ENCODE data around the gene LARP4.
"Not testable (repeated sequence)": the region's sequence is repeated elsewhere in the genome, so short reads cannot be mapped to it uniquely, and the experiment has no call there.

LARP4 gene

GRCh38 chr12:50401500-50402081 is 906 bp downstream of the LARP4 start:
- DNase-seq (ENCODE audit: low read depth) = peak; percentile 58

- DNase-seq (ENCODE audit: low read depth) = no peak
Measured at GRCh38 chr12:50402264-50403000, 1.7 kb downstream of the LARP4 start.

- DNase-seq (ENCODE audit: low read depth) = no peak
Measured at GRCh38 chr12:50403001-50403440, 2.3 kb downstream of the LARP4 start.

GRCh38 chr12:50404307-50404706 is 3.6 kb downstream of the LARP4 start:
- no peak for DNase-seq (ENCODE audit: low read depth)

GRCh38 chr12:50411051-50411660 is 10.5 kb downstream of the LARP4 start:
- DNase-seq (ENCODE audit: low read depth) = no peak

- DNase-seq (ENCODE audit: low read depth) = no peak
Measured at GRCh38 chr12:50415899-50416479, 15.3 kb downstream of the LARP4 start.

GRCh38 chr12:50419112-50419909 is 18.6 kb downstream of the LARP4 start:
- no peak for DNase-seq (ENCODE audit: low read depth)

- not testable (repeated sequence) for DNase-seq (ENCODE audit: low read depth)
Measured at GRCh38 chr12:50422855-50423254, 22.2 kb downstream of the LARP4 start.

- DNase-seq (ENCODE audit: low read depth) = not testable (repeated sequence)
Measured at GRCh38 chr12:50423342-50423741, 22.7 kb downstream of the LARP4 start.

GRCh38 chr12:50425589-50426258 is 25.0 kb downstream of the LARP4 start:
- DNase-seq (ENCODE audit: low read depth) = peak; percentile 25

GRCh38 chr12:50431656-50432055 is 31.0 kb downstream of the LARP4 start:
- not testable (repeated sequence) for DNase-seq (ENCODE audit: low read depth)

- DNase-seq (ENCODE audit: low read depth) = no peak
Measured at GRCh38 chr12:50440288-50440687, 39.6 kb downstream of the LARP4 start.

GRCh38 chr12:50441763-50442162 is 41.1 kb downstream of the LARP4 start:
- no peak for DNase-seq (ENCODE audit: low read depth)

GRCh38 chr12:50442178-50442908 is 41.7 kb downstream of the LARP4 start:
- DNase-seq (ENCODE audit: low read depth) = no peak

- DNase-seq (ENCODE audit: low read depth) = not testable (repeated sequence)
Measured at GRCh38 chr12:50449671-50450070, 49.0 kb downstream of the LARP4 start.

- no peak for DNase-seq (ENCODE audit: low read depth)
Measured at GRCh38 chr12:50452795-50453194, 52.1 kb downstream of the LARP4 start.

GRCh38 chr12:50453872-50454271 is 53.2 kb downstream of the LARP4 start:
- no peak for DNase-seq (ENCODE audit: low read depth)

- DNase-seq (ENCODE audit: low read depth) = peak; percentile 53
Measured at GRCh38 chr12:50458606-50459005, 57.9 kb downstream of the LARP4 start.

- DNase-seq (ENCODE audit: low read depth) = no peak
Measured at GRCh38 chr12:50467439-50467838, 66.8 kb downstream of the LARP4 start.

- DNase-seq (ENCODE audit: low read depth) = no peak
Measured at GRCh38 chr12:50477241-50477832, 76.7 kb downstream of the LARP4 start.

All from EH (cell line).